SKM-1 (cell line): Measurements from ENCODE around the gene SIGLEC6.
"Not testable (repeated sequence)": the region's sequence is repeated elsewhere in the genome, so short reads cannot be mapped to it uniquely, and the experiment has no call there.

Source experiments
- DNase-seq: peaks from one replicate; lab custom pipeline; 2025; ENCODE audit not compliant: unreplicated experiment; lab: John Stamatoyannopoulos, UW

Gene SIGLEC6

DNA sequence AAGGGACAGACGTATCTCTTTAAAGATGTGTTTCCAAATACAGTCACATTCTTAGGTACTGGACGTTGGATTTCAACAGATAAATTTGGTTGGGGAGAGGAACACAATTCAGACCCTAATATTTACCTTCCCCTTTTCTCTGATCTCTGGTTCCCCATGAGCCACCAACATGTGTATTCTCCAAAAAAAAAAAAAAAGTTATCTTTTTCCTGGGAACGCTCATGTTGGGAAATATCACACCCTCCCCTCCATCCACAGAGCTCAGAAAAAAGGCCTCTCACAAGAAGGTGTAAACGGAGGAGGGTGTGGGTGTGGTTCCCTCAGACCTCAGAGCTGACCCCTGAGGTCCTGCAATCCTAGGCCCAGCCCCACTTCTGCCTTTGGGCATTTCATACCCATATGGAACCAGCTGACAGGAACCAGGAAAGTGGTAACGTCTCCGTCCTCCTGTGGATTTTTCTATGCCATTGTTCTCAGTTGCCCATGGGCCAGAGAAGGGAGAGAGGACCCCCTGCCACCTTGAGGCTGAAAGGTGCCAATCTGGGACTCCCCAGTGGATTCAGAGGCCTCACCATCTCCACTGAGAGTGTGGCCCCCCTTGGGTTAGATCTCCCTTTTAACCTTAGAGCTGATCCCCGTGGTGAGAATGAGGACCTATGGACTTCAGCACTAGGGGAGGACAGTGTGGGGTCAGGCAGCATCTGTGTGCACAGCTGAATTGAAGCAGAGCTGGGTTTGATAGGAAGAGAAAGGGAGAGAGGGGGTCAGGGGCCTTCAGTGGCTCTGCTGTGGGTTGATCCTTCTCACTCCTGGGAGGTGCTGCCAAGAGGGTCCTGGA, 21.4 kb downstream of the SIGLEC6 start:
- DNase-seq = no peak

DNA sequence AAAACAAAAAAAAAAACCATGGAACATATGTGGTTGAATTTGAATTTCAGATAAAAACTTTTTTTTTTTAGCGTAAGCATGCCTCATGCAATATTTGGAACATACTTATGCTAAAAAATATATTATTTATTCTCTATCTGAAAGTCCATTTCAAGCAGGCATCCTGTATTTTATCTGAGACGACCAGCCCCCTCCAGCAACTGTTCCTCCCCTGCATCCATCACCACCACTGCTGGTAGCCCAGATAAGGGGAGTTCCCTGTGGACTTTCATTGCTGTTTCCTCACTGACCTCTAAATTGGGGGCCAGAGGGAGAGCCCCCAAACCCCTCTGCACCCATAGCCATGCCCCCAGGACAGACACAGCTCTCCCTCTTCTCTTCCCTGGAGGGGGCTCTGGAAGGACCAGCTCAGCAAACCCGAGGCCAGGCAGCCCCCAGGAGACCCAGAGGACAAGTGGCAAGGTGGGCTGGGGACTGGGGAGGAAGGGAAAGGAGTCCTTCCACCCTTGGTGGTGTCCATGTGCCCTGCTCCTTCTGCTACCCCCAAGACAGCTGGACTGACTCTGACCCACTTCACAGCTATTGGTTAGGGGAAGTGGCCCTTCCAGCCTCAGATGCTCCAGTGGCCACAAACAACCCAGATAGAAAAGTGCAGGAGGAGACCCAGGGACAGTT, 23.3 kb downstream of the SIGLEC6 start:
- DNase-seq = no peak

- DNase-seq = no peak
These were observed 23.8 kb downstream of the SIGLEC6 start for GRCh38 chr19:51507640-51508058.

- DNase-seq = no peak
These were observed 24.3 kb downstream of the SIGLEC6 start for GRCh38 chr19:51507192-51507591.

GRCh38 chr19:51505904-51506303, 25.6 kb downstream of the SIGLEC6 start:
- DNase-seq = no peak

GRCh38 chr19:51503896-51504295, 27.6 kb downstream of the SIGLEC6 start:
- DNase-seq = no peak

GRCh38 chr19:51503286-51503817, 28.1 kb downstream of the SIGLEC6 start:
- peak; percentile 2 for DNase-seq

DNA sequence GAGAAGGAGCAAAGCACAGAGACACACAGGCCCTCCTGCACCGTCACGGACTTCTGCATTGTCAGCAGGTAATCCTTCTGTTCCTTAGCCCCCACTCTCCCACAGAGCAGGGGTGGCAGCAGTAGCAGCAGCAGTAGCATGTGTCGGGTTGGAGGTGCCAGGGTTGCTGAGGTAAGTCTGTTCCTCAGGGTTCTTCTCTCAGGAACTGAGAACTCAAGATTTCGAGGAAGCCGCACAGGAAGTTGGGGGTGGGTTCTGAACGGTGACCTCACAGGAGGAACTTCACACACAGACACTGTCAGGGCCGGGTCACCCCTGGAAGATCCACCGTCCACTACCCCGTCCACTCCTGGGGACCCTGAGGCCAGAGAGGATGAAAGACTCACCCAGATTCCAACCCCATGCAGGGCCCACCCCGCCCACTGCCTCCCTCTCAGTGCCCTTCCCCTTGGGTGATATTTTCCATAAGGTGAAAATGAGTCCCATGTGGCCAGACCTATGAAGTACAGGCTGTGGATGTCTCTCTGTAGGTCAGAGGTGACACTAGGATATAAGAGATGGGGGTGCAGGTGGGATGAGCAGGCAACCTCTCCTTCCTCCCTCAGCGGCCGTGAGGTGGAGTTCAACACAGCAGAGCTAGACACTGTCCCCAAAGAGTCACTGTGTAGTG, 29.7 kb downstream of the SIGLEC6 start, which contains the start of gene SIGLEC12:
SIGLEC12 (minus strand) TSS at position 207 of the 670 bp plus-strand sequence; CDS start at position 140, 67 bp downstream.
- peak; percentile 21 for DNase-seq

DNA sequence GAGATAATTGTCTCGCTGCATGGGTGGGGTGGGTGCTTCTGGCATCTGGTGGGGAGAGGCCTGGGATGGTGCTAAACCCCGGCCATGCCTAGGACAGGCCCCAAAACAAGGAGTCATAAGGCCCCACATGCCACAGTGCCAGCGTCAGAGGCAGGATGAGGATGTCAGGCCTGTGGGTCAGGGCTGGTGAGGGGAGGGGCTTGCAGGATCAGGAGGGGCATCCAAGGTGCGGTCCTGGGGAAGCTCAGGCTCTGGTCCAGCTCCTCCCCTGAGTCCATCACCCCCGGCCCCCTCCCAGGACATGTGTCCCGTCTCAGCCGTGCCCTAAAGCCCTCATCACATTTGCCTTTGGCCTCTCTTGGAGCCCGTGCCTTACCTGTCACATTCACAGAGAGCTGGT, 30.5 kb downstream of the SIGLEC6 start:
- not testable (repeated sequence) for DNase-seq

GRCh38 chr19:51497666-51498065, 33.8 kb downstream of the SIGLEC6 start:
- DNase-seq = no peak

DNA sequence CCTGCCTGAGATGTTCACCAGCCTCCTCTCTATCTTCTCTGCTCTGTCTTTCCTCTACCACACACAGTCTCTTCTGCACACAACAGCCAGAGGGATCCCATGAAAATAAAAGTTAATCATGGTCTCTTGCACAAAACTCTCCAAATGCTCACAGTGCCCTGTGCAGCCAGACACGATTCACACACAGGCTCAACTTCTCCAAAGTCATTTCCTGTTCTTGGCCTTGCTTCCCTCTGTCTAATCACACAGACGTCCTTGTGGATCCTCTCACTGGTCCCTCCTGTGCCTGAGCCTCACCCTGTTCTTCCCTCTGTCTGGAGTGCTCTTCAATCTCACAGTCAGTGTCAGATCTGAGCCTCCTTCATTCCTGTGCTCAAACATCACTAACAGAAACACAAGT, 37.7 kb downstream of the SIGLEC6 start:
- no peak for DNase-seq

DNA sequence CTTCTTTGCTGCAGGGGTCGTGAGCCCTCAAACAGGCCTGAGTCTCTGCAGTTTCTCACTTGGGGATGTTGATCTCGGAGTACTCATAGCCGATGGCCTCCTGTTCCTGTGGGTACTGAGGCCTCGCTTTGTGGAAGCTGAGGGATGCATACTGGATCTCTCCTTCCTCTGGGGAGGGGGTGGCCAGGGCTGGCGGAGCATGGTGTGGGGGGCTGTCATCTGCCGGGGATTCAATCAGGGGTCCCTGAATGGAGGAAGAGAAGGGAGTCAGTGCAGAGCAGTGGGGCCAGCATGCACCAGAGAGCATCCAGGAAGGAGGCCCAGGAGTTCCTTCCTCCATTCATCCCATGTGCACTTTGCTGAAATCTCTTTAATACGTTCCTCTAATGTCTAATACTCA, 39.9 kb downstream of the SIGLEC6 start:
- no peak for DNase-seq

DNA sequence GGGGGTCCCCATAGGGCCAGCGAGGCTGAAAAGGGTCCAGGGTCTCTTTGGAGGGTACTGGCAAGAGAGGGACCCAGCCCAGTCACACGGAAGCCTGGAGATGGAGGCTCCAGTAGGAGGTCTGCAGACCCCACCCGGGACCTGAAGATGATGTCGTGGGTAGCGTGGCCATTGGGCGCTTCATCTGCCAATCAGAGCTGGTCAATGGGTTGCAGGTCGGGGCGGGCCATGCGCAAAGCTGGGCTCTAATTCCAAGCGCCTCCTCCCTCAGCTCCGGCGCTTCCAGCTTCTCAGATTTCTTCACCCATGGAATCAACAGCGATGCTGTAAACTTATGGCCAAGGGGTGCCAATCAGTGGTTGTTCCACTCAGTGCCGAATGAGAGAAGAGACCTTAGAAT, 40.8 kb downstream of the SIGLEC6 start:
- no peak for DNase-seq

DNA sequence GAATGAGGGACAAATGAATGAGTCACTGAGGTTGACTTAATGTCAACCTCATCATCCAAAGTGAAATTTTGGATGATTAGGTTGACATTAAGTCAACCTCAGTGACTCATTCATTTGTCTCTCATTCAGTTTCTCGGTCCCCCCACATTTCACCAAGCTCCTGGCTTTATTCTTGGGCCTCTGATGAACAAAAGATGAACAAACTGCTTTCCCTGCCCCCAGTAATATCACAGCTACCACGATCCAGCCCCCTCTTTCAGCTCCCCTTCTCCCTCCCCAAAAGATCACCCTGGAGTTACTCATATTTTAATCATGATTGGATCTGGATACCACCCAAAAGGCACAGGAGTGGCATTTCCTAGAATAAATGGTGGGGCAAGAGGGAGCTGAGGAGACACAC, 42.4 kb downstream of the SIGLEC6 start:
- DNase-seq = no peak

- DNase-seq = no peak
These were observed 43.0 kb downstream of the SIGLEC6 start for GRCh38 chr19:51488491-51488890.

- no peak for DNase-seq
These were observed 45.4 kb downstream of the SIGLEC6 start for GRCh38 chr19:51485960-51486660.

DNA sequence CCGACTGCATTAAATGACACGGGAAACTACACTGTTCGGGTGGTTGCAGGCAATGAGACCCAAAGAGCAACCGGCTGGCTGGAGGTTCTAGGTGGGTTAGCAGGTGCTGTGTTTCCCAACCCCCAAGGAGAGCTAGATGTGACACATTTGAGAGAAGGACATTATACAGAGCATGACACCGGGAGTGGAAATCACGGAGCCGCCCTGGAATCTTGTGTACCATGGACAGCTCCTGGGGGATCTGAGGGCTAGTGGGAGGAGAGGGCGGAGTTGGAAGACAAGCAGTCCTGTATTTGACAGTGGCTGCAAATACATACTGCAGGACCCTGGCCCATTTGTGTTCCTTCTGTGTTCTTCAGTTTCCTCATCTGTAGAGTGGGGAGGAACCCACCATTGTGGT, 50.9 kb downstream of the SIGLEC6 start:
- DNase-seq = no peak

- DNase-seq = no peak
These were observed 51.7 kb downstream of the SIGLEC6 start for GRCh38 chr19:51479531-51480331.

GRCh38 chr19:51478381-51479234, 52.9 kb downstream of the SIGLEC6 start, which contains the start of gene CEACAM18:
Gene CEACAM18 (plus strand): TSS chr19:51478539.
- no peak for DNase-seq
